Measurements from ENCODE around the gene TREM1. TPM values are rescaled to one million over a fixed set of nuclear protein-coding genes. Genes with fewer than 3 reads are reported as not detected.

Gene TREM1
- total RNA-seq, 1 donor from 2014 or later, result 0.52 TPM

DNA sequence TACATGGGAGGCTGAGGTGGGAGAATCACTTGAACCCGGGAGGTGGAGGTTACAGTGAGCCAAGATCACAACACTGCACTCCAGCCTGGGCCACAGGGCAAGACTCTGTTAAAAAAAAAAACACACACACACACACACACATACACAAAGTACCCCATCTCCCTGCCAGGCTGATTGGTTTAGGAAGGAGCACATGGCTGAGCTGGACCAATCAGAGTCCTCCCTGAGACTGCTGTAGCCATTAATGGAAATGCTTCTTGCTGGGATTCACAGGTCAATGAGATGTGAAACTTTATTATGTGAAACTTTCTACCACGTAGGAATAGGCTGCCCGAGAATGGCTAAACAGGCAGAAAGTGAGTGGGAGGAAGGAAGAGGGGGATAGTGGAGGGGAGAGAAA lies 2.9 kb downstream of the TREM1 start:
- no peak overlapping the region for H3K27ac ChIP-seq (replicated peaks)
- no peak for DNase-seq
- no peaks in the 10 kb centered on the region for H3K36me3 ChIP-seq
- peaks cover 15% of the 10 kb centered on the region for H3K4me1 ChIP-seq
- H3K27me3 ChIP-seq (ENCODE audit: low read depth), result no peaks in the 10 kb centered on the region
- TF ChIP-seq, protein P1, sequence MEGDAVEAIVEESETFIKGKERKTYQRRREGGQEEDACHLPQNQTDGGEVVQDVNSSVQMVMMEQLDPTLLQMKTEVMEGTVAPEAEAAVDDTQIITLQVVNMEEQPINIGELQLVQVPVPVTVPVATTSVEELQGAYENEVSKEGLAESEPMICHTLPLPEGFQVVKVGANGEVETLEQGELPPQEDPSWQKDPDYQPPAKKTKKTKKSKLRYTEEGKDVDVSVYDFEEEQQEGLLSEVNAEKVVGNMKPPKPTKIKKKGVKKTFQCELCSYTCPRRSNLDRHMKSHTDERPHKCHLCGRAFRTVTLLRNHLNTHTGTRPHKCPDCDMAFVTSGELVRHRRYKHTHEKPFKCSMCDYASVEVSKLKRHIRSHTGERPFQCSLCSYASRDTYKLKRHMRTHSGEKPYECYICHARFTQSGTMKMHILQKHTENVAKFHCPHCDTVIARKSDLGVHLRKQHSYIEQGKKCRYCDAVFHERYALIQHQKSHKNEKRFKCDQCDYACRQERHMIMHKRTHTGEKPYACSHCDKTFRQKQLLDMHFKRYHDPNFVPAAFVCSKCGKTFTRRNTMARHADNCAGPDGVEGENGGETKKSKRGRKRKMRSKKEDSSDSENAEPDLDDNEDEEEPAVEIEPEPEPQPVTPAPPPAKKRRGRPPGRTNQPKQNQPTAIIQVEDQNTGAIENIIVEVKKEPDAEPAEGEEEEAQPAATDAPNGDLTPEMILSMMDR (IDR thresholded peaks at IDR 0.05; ENCODE audit: borderline replicate concordance), result no peak
- intact Hi-C loops (cut with micrococcal nuclease), result no loop called here
- no peak overlapping the region for H3K4me3 ChIP-seq
- H3K9me3 ChIP-seq (replicated peaks), result no peaks in the 10 kb centered on the region

DNA sequence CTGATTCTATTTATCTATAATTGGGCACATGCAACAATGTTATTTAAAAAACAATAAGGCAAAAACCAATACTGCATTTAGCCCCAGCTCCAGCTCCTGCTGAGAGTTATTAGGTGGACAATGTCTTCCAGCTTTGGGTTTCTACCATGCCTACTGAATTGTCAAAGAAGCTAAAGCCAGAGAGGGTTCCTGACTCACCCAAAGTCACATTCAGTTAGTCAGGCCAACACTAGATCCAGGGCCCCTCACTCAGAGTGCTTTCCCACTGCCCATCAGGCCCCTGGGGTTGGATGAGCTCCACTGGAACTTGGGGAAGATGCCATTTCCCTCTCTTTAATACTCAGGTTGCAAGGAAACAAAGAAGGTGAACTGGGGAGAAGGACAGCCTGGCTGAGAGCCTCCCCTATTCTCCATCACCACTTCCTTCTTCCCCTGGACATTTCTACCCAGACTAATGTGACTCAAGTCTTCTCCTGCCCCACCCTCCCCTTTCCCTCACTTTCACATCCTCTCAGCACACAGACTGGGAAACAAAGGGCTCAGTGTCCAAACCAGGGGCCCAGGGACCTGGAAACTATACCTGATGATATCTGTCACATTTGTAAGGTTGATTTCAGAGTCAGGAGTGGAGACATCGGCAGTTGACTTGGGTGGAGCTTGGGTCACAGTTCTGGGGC lies 6.0 kb downstream of the TREM1 start:
- intact Hi-C loops (cut with micrococcal nuclease), result no loop called here
- no peak overlapping the region for H3K27ac ChIP-seq (replicated peaks)
- H3K27me3 ChIP-seq (ENCODE audit: low read depth), result peaks cover 21% of the 10 kb centered on the region
- H3K36me3 ChIP-seq, result no peaks in the 10 kb centered on the region
- DNase-seq, result no peak
- peaks cover 7% of the 10 kb centered on the region for H3K4me1 ChIP-seq
- H3K4me3 ChIP-seq, result no peak overlapping the region
- no peaks in the 10 kb centered on the region for H3K9me3 ChIP-seq (replicated peaks)
- TF ChIP-seq, protein P1 (IDR thresholded peaks at IDR 0.05; ENCODE audit: borderline replicate concordance), result no peak

DNA sequence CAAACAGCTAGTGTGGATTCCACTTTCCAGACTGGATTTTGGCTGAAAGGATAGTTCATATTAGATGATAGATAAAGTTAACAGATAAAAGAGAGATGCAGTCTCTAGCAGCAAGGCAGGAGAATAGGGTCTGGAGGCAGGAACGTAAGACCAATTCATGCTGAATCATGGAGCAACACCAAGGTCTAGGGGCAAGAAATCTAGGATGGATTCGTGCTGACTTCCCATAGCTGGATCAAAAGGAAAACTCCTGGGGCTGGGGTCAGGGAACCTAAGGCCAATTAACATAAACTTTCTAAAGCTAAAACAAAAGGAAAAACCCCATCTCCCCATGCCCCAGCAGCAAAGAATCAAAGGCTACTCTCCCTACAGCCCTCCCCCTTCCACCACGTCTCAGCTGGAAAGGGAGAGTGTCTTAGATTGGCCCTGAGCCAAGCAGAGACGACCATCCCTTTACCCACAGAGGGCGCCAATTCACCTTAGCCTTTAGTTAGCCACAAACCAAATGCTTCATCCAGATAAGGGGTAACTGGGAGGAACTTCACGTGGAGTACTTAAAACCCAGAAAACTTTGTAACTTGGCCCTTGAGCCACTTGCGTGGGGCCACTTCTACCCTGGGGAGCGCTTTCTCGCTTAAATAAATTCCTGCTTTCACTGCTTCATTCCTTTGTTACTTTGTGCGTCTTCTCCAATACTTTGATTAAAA lies 7.6 kb downstream of the TREM1 start:
- H3K36me3 ChIP-seq, result no peaks in the 10 kb centered on the region
- H3K4me1 ChIP-seq, result peaks cover 7% of the 10 kb centered on the region
- intact Hi-C loops (cut with micrococcal nuclease), result no loop called here
- no peak overlapping the region for H3K4me3 ChIP-seq
- H3K9me3 ChIP-seq (replicated peaks), result no peaks in the 10 kb centered on the region
- H3K27me3 ChIP-seq (ENCODE audit: low read depth), result peaks cover 37% of the 10 kb centered on the region
- H3K27ac ChIP-seq (replicated peaks), result no peak overlapping the region
- peak; percentile 48 for DNase-seq
- TF ChIP-seq, protein P1 (IDR thresholded peaks at IDR 0.05; ENCODE audit: borderline replicate concordance), result peak; percentile 57

- DNase-seq, result no peak
- Histone ChIP-seq H3K9me3 (replicated peaks) (no peaks in the 10 kb centered on the region), H3K27ac (replicated peaks) (no peak overlapping the region), H3K4me3 (no peak overlapping the region), H3K27me3 (ENCODE audit: low read depth) (peaks cover 45% of the 10 kb centered on the region), H3K4me1 (peaks cover 7% of the 10 kb centered on the region), H3K36me3 (no peaks in the 10 kb centered on the region)
- intact Hi-C loops (cut with micrococcal nuclease), result no loop called here
- TF ChIP-seq, protein P1 (IDR thresholded peaks at IDR 0.05; ENCODE audit: borderline replicate concordance), result no peak
These were observed 8.9 kb downstream of the TREM1 start for GRCh38 chr6:41277605-41278004.

DNA sequence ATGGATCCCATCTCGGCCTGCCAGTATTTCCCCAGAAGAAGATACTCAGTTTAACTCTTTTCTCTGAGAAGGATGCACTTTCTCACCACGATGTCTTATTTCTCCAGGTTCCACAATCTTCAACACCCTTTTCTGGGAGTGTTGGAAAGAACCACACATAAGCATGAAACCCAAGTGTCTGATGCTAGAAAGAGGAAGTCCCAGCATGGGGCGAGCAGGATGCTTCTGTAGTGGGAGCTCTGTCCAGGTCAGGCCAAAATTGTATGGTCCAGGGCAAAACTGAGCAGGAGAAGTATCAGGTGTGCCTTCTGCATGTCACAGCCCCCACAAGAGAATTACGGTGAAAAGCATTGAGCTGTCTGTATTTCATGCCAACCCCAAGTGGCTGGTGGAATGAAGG lies 11.0 kb downstream of the TREM1 start:
- Histone ChIP-seq H3K9me3 (replicated peaks) (no peaks in the 10 kb centered on the region), H3K4me1 (peaks cover 7% of the 10 kb centered on the region), H3K4me3 (no peak overlapping the region), H3K27me3 (ENCODE audit: low read depth) (peaks cover 55% of the 10 kb centered on the region), H3K36me3 (no peaks in the 10 kb centered on the region), H3K27ac (replicated peaks) (no peak overlapping the region)
- intact Hi-C loops (cut with micrococcal nuclease), result no loop called here
- DNase-seq, result no peak
- TF ChIP-seq, protein P1 (IDR thresholded peaks at IDR 0.05; ENCODE audit: borderline replicate concordance), result no peak
